Fibroblast of the conjunctiva (primary cell): ENCODE measurements around the gene MDM1.
A peak's percentile ranks its signal among the peaks of the same experiment; 100 is the strongest.

ENCODE experiments used
- DNase-seq: peaks from one replicate; pipeline ENCODE4 v3.0.0-alpha.2; 2010; ENCODE audit warnings: low read depth

Gene MDM1

GRCh38 chr12:68272732-68273131 lies 59.4 kb downstream of the MDM1 start:
- DNase-seq = no peak

DNA sequence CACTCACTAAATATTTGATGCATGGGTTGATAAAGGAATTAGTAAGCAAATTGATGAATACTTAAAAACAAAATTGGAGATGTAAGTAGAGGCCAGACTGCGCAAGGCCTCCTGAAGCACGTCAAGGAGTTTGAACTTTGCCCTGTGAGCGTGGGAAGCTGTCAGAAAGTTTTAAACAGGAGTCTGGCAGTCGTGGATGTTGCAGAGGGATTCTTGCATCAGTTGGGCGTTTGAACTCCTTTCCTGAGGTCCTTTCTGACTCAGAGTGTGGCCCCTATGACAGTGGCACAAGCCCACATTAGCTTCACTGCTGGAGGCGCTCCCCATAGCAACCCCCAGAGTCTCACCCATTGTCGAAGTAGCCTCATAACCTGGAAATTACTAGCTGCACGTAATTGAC lies 60.8 kb downstream of the MDM1 start:
- peak; percentile 36 for DNase-seq

DNA sequence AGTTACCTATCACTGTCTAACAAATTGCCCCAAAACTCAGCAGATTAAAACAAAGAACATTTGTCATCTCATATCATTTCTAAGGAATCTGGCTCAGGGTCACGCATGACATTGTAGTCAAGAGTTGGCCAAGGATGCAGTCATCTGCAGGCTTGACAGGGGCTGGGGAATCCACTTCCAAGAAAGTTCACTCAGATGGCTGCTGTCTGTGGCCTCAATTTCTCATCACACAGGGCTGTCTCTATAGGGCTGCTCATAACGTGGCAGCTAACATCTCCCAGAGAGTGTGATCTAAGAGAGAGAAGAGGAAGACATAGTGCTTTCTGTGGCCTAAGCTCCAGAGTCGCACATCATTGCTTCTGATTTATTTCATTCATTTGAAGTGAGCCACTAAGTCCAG lies 61.8 kb downstream of the MDM1 start:
- DNase-seq = no peak

- DNase-seq = no peak
Observed at GRCh38 chr12:68269779-68270178, 62.4 kb downstream of the MDM1 start.

- no peak for DNase-seq
Observed at GRCh38 chr12:68268967-68269366, 63.2 kb downstream of the MDM1 start.

DNA sequence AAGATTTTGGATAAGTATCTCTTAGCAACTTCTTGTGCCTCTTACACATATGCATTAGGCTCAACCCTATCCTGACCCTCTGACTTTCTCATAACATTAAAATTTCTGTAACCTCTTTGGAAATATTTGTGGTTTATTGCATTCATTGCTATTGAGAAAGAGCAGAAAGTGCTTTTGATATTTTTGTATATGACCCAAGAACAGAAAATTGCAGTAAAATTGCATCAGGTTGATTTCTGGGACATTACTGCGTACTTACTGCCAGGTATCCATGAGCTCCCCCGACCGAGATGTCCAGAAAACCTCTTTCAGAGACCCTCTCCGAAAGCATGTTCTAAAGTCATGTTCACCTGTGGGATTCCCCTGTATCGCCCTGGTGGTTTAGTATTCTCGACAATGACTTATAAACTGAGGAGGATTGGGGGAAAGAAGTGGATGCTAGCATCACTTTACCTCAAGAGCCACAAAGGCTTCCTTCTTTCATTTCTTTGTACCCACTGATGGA lies 64.2 kb downstream of the MDM1 start:
- peak; percentile 83 for DNase-seq

GRCh38 chr12:68264857-68265256 lies 67.3 kb downstream of the MDM1 start:
- no peak for DNase-seq

DNA sequence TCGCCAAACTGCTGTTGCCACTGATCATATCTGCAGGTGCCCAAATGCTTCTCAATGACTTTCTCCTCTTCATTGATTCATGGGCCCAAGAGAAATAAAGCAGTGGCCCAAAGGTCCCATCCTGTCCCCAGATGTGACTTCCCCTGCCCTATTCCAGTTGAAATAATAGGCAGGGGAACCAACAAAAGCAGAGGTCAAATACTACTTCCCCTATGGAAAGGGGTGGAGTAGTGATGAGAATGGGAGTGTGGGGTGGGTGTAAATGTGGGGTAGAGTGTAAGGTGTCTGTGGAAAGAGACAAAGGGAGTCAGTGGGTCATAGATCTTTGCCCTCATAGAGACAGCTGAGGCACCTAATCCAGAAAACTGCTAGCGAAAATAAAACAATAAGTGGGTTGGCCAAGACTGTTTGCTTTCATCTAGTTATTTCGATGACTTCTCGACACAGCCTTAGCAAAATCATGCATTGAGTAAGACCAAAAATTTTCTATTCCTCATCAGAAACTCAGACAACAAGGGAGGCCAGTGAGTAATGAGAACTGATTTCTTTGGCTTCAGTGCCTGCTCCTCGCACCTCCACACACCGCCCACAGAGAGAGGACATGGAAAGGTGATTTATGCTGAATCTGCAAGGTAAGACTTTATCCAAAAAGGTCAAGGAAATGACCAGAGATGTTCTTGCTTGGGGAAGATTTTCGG lies 67.9 kb downstream of the MDM1 start:
- no peak for DNase-seq

DNA sequence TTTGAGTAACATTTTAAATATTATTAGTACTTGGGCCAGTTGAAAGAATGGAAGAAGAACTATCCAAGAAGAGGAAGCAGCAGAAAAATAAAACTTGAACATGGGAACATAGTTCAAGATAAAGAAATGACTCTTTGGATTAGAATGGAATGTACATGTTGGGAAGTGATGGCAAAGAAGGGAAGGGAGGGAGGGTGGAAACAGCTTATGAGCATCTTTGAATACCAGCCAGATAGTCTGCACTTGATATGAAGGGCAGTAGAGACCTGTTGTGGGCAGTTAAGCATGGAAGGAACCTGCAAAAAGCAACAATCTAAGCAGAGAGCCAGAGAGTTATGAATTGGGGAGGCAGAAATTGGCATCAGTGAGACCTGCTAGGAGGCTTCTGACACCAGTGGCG lies 68.8 kb downstream of the MDM1 start:
- DNase-seq = no peak

DNA sequence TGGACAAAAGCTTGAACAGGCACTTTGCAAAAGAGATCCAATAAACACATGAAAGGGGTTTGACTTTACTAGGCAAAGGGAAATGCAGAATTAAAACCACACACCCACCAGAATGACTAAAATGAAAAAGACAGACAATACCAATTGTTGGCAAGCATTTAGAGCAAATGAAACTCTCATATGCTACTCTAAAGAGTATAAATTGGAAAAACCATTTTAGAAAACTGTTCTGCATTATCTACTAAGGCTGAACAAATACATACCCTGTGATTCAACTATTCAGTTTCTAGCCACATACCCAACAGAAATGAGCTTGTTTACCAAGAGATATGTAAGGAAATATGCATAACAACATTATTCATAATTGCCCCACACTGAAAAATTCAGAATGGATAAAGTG lies 70.3 kb downstream of the MDM1 start:
- DNase-seq = no peak

- no peak for DNase-seq
Observed at GRCh38 chr12:68260153-68260552, 72.0 kb downstream of the MDM1 start.

DNA sequence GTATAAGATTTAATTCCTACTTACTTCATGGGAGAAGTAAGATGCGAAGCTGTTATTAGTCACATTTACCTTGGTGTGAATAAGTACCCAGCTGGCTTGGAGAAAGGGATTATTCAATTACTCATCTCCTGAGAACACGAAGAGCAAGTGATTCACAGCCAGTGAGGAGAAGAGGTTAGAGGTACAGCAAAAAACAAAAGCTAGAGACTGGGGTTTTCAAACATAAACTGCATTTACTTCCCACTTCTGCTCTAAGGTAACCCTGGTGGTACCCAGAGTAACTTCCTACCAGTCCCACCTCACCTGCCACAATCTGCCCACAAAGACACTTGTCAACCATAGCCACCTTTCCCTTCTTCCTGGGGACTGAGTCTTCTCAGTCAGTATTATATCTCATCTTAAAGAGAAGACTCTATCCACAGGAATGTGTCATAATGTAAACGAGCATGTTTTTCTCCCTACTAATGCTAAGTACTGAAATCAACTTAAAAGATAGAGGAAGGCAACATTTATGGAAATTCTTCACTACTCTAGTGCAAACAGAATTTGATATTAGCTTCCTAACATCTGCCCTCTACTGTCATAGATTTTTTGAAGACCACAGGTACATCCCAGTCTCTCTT lies 72.7 kb downstream of the MDM1 start:
- DNase-seq = no peak

- DNase-seq = no peak
Observed at GRCh38 chr12:68253504-68253903, 78.7 kb downstream of the MDM1 start, which contains the start of gene IL22. Gene IL22, minus strand, starts transcription at chr12:68253604. Its CDS starts 156 bp downstream, at chr12:68253448.

DNA sequence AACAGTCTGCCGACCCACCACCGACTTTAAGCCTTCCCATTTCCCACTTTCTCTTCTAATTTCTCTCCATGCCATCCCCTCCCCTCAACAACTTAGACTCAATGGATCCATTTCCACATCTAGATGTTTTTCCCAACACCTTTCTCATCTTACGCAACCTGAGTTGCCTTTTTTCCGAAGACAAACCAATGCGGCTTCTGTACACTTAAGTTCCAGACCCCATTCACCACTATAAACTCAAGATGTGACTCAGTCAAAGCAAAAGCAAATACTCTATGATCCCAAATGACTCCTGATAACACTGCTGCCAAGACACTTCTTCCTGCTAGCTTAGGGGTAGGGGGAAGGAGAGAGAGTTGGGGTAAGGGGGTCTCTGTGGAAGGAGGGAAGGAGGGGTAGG lies 80.1 kb downstream of the MDM1 start:
- no peak for DNase-seq

DNA sequence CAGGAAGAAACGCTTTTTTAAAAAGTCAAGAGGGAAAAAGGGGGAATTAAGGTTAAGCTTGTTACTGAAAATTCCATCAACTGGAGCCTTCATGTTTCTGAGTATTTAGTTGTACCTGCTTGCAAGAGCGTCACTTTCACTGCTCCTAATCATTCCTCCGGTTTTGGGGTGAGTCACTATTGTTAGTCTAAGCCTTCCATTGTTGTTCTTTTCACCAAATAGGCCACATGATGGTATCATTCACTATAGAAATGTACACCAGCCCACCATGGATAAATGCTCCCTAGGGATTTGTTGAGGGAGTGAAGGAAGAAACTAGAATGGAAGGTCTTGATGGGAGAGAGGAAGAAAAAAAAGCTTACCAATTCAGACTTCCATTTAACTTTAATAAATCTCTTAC lies 81.7 kb downstream of the MDM1 start:
- DNase-seq = no peak

GRCh38 chr12:68247785-68248184 lies 84.4 kb downstream of the MDM1 start:
- no peak for DNase-seq

DNA sequence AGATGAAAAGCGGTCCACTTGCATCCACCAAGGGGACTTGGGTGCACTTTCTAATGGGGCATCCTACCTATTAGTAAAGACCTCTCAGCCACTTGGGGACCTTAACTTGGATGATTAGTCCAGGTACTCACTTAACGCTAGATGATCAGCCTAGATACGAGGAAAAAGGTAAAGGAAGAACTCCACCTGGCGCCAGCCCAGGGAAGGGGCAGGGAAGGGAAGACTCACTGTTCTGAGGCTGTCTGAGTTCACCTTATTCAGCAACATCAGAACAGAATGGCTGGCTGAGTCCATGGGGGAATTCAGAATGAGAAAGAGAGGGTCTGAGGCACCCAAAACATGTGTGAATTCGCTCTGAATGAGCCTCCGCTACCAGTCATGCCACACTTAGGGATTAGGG lies 85.8 kb downstream of the MDM1 start:
- DNase-seq = no peak

- no peak for DNase-seq
Observed at GRCh38 chr12:68245180-68246021, 86.8 kb downstream of the MDM1 start.
